Hematopoietic multipotent progenitor cell treated with erythropoietin and hydrocortisone succinate and interleukin-3 and kit ligand, for 6 days (in vitro differentiated cells): ENCODE measurements around the gene AKAP6.
A peak's percentile ranks its signal among the peaks of the same experiment; 100 is the strongest.

ENCODE experiments used
- DNase-seq: peaks from one replicate; pipeline ENCODE4 v3.0.0-alpha.2; 2015

The AKAP6 gene

DNA sequence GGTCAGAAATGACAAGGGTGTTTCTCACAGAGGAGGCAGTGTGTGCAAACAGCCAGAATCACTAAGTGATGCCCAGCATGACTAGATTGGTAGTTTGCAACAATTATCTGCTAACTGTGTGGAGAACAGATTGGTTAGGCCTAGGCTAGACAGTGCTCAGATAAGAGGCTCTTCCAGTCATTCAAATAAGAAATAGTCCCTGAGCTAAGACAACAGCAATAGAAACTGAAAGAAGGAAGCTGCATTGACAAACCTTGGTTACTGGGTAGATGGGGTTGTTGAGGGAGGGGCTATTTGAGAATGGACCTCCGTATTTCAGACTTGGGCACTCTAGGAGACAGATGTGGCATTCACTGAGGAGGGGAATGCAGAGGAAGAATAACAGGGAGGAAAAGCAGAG lies 354.6 kb downstream of the AKAP6 start:
- no peak for DNase-seq

DNA sequence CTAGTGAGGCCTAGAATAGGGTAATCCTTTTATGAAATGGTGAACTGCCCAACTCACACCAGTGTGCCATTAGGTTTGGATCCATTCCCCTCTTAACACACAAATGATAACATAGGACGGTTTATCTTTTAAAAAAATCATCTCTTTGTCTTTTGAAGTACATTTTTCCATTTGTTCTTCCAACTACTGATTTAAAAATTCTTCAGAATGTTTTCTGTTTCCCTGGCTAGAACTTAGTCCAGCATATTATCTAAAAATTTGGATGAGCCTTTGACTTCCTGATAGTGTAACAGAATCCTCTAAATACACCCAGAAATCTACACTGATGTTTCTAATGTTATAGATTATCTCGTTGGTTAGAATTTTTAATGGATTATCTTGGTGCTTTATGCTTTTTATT lies 359.8 kb downstream of the AKAP6 start:
- DNase-seq = no peak

DNA sequence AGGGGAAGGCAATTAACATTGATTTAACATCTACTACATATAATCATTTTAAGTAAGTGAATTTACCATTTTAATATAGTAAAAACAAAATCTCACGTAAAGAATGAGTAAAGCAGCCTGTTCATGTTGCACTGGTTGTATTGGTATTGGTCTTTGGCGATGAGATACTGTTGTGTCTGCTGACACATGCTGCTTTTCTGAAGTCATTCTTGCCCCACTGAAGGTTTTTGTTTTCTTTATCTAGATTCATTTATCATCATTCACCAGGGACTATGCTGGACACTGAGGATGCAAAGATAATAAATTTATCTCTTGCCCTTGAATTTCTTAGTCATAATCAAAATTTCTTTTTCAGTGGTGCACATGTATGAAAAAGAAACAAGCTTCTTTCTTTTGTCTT lies 363.3 kb downstream of the AKAP6 start:
- DNase-seq = no peak

DNA sequence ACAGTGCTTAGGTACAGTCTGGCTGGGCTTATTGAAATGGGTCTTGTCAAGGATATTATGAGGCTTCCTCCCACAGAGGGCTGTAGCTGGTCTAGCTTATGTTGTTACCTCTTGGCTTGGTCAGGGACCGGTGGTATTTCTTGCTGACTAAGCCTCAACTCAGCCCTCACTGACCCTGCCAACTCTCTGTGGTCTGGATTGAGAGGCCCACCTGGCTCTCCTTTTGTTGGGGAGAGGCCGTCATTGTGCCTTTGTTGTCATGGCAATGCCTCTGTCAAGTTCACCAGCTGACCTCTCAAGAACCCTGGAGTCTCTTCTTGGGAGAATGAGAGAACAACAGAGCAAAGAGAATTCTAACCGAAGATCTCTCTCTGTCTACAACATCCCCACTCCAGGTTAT lies 364.0 kb downstream of the AKAP6 start:
- no peak for DNase-seq

DNA sequence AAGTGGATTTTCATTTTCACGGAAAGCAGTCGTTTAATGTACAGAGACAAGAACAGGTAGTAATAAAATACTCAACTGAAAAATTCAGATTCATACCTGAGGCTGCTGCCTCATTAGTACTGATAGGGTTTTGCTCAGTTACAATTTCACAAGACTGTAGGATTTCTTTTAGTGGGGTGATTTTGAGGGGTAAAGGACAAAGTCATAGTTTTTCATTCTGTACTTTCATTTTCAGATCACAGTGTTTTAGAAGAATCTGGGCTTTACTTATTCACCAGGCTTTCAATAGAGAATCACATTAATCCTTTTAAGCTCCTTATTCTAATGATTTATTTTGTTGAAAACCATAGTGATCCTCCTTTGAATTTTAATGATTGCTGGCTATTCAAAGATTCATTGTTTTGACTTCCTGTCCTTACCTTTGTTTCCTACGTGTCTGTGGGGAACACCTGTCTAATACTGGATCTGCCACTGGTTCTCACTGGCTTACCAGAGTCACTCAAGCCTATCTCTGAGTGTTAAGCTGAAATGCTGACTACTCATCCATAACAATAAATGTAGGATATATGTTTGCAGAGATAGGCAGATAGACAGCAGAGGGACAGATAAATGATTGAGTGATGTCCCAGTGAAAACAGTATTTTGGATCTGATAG lies 365.8 kb downstream of the AKAP6 start:
- no peak for DNase-seq

DNA sequence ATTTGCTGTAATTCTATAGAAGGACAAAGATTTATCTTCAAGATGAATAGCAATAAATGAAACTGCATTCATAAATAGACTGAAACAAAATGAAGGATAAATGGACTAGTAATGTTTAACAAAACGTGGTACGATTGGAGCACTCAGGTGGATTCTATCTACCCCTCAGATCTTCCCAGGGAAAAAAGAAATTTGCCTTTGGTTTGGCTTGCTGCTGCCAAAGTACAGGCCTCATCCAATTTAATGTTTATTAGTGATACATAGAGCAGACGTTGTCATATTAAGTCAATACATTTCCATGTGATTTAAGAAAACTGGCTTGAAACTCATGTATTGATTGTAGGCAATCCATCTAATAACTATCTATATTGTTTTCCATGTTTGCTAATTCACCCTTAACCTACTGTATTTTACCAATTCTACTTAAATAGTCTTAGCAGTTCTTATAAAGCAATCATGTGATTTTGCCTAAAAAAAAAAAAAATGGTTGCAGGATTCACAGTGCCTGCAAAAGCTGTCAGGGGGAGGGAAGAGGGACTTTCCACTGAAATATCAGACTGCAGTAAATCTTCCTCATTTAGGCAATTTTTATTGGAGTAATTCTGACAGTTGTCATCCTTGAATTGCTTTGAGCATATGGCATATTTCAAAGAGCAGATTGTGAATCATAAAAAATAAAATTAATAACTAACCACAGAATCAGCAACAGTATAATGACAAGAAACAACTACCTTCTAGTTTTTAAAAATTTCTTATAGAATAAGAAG lies 367.4 kb downstream of the AKAP6 start:
- DNase-seq = no peak

DNA sequence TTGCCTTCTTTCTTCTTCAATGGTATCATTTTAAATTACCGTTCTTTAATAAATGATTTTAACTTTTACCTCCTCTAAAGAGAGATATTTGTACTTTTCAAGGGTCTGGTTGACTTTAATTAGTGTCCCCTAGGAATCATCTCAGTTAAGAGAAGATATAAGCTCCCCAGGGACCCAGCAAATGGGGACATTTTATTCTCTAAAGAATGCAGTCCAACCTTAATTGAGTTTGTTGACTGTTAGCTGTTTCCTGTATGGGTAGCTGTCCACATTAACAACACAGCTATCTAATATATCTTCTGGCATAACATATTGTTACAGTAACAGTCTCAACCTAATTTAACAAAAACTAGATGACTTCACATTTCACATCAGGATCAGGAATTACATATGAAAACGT lies 368.0 kb downstream of the AKAP6 start:
- no peak for DNase-seq

DNA sequence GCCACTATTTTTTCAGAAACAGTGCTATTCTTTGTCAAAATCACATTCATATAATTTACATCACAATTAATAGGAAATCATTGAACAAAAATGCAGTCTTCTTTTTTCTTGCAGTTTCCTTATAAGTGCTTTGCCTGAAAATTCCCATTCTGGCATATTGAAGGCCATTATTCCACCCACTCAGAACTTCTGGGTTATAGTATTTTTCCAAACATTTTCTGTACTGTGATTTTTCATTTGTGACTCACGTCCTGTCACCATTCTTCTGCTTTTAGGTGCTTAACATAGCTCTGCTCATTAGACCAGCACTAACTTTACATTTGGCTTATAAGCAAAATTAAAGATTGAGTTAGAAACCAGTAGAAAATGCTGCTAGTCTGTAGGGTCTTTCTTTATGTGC lies 368.6 kb downstream of the AKAP6 start:
- DNase-seq = no peak

DNA sequence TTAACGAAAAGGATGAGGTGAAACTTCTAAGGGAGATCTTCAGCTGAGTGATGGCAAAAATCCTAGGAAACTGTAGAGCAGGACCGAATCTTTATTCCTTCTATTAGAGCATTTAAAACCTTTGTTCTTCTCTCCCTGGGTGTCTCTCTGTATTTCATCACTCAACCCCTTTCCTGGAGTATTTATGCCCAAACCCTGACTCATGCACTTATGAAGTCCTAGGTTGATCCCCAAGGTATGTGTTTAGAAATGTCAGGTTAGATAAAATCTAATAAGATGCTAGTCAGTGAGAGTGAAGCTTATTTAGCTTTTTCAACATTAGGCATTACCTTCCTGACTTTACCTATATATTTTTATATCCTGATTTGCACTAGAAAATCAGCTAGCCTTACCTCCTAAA lies 369.7 kb downstream of the AKAP6 start:
- DNase-seq = no peak

DNA sequence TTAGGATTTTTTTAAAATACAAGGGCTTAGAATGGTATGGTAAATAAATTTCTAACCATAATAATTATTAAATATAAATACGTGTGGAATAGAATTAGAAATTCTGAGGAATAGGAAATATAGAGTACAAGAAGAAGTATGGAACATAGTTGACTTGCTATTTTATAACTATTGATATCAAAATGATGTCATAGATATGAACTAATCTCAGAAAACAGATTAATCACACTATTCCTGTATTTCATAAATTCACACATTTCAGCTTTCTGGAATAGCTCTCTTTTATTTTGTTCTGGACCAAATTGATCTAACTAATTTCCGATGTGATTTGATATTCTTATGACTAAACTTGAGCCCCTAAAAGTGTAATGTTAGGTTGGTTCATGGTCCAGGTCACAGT lies 372.4 kb downstream of the AKAP6 start:
- DNase-seq = no peak

DNA sequence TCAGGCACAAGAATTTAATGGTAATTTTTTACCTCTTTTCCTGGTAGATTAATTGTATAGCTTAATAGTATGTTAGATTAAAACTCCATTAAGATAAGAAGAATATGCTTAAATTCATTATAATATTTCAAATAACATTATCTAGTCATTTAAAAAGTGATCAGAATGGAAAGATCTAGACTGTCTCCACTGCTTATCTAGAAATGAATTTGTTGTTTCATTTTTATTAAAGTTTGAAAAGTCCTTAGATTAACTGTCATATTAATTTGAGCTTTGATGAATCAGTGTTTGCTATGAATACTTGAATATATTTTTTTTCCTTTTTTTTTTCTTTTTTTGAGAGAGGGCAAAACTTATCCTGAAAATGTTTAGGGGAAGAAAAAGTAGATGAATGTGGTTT lies 373.0 kb downstream of the AKAP6 start:
- DNase-seq = no peak

DNA sequence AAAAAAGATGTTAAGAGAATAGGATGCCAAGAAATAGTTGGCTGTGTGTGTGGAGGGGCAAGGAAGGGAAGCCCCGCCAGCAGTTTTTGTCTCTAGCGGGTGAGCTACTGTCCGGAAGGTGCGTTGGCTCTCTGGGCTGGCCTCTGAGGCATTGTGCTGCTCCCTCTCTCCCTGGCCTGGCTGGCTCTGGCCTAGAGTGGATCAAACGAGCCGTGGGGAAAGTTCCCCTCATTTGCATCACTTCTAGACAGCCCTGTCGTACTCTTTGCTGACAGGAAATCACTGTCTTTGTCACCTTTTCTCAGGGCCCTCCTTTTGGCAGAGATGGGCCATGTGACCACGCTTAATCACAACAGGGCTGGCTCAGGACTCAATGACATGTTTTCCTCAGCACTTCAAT lies 373.5 kb downstream of the AKAP6 start:
- DNase-seq = no peak

DNA sequence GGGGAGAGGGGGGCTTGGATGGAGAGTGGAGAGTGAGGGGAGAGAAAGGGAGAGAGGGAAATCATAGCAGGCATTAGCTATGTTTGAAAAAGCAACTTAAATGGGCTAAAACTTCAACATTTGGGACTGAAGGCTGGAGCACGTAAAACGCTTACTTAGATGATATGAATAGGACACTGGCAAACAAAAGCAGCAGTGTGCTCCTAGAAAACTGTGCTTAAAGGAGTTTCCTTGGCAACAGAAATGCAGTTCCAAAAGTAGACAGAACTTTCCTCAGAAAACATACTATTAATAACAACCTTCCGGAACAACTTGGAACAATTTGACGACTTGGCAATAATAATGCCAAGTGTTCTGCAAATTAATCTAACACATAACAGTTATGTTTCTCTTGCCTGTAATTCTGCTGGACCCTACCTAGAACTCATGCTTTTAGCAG lies 374.1 kb downstream of the AKAP6 start:
- no peak for DNase-seq

DNA sequence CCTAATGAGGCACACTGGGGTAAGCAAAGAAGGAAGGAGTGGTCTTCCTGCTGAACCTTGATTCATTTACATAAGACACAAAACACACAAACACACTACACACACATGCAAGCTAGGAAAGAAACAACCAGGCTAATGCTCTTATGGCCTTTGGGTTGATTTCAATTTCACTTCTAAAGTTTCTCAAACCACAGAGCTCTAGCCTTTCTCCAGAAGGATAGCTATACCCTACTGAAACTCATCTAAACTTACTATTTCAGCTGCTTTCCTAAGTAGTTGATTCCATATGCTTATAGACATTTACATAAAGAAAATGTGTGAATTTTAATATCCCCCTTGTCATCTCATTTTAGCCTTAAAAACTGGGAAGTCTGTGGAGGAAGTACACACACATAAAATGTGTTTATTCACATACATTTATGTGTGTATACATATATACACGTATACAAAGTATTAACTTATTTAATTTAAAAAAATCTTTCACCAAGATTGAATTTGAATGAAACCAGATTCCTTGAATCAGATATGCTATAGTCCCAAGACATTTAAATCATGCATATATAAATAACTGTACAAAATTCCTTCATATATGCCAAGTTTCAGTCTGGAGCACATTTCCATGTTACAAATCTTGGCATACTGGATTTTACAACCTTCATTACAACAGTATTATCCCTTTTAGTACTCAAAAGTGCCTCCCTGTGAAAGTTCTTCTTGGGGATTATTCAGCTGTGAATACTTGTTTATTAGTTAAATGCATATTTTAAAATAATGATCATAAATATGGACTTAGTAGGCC lies 377.8 kb downstream of the AKAP6 start:
- no peak for DNase-seq

DNA sequence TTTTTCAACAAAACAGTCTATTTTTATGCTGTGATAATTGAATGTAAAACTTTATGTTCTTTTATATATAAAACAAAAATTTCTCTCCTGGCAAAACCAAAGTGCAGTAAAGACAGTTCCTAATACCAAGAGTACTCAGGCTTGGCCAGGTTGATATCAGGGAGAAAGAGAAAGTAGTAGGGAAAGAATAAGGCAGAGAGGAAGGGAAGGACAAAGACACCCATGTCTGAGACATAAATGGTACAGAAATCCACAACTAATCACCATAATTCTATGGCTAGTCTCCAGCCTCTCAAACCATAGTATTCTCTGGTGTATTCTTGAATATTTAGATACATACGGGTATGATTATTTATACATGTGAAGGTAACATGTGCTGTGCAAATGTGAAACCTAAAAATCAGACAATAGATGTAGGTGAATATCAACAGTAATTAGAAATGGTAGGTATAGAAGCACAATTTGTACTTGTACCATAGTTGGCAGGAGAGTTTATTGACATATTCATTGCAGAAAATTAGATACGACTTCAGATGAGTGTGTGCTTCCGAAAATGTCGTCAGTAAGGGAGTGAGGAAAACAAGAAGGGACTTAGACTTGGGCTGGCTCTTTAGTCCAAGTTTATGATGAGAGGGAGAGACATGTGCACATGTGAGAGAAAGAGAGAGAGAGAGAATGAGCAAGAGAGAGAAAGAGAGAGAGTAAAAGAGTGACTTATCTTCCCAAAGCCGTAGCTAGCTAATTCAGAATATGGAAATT lies 378.8 kb downstream of the AKAP6 start:
- no peak for DNase-seq

DNA sequence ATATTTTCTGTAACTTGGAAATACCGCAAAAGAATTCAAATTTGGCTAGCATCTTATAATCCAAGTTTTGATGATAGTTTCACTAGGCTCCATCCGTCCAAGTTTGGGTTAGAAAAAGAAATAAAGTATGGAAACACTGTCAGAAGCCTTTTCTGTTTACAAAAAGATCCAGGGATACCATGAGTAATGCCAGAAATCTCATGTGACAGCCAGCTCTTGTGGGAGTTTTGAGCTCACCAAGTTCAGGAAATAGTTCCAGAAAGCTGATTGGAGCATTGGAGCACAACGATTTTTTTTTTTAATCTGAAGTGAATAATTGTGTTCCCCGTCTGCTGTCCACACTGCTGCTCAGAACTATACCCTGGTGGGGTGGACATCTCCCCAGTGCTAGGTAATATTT lies 379.9 kb downstream of the AKAP6 start:
- DNase-seq = no peak

DNA sequence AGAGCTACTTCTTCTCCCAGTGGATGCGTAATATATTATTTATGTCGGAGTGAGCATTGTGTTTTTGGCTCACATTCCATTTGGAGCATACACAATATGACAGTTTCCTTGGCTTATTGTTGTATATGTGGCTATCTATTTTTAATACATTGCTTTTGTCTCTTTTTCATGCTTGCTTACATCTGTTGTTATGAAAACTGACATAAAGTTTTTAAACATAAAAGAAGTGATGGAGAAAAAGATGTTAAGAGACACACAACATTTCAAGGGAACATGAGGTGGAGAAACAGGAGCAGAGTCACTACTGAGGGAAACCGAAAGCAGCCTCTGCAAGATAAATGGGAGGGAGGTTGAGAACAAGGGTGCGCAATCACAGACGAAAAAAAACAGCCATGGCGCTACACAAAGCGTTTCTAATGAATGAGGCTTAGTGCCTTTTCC lies 381.2 kb downstream of the AKAP6 start:
- DNase-seq = no peak

DNA sequence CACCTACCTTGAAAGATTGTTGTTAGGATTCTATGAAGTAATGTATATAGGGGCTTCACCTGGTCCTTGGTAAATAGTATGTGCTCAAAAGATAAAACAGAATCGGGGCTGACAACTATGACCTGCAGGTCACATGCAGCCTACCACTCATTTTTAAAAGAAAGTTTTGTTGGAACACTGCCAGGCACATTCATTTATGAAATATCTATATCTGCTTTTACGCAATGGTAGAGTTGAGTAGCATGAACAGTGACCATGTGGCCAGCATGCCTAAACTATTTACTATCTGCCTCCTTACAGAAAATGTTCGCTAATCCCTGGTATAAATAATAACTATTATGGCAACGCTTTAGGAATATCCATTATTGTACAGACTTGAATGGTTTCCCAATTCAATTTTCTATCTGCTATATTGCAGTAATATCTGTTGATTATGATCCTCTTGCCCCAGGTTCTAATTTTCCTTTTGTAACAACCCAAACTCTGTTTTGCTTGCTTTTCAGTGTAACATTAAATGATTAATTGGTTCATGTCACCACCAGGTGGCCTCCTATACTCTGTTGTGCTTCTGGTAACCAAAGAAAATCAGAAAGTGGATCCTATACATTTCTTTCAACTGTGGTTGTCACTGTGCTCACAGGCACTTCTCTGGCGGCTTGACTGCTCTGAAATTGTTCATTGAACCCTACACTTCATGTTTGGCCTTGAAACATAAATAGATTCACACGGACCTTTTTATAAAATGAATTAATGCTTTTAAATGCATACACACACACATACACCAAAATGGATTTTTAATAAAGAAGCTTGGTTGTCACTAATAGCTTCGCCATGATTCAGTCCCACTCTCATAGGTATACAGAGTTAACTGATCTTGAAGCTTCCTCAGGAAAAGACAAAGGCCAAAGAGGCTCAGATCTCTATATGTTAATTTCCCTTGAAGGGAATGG lies 381.9 kb downstream of the AKAP6 start:
- DNase-seq = peak; percentile 69

DNA sequence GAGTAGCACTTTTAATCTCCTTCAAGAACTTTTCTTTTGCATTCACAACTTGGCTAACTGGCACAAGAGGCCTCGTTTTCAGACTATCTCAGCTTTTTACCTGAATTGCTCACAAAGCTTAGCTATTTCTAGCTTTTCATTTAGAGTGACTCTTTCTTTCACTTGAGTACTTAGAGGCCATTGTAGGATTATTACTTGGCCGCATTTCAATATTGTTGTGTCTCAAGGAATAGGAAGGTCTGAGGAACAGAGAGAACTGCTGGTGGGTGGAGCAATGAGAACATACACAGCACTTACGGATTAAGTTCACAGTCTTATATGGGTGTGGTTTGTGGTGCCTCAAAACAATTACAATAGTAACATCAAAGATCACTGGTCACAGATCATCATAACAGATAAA lies 384.8 kb downstream of the AKAP6 start:
- no peak for DNase-seq

DNA sequence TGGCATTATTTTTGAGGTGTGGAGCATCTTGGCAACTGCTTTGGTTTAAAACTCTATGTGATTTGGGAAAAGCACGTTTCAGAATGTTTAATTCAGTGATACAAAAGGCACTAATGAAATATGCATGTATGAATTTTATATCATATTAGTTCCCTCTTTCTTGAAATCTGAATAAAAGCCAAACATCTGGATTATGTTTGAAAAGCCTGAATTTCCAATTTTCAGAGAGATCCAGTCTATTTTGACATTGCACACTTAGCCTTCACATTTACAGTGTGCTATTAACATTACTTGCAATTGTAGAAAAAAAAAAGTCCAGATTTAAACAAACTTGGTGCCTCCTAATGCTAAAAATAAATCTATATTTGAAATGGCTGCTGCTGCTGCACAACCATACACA lies 390.5 kb downstream of the AKAP6 start:
- DNase-seq = no peak

DNA sequence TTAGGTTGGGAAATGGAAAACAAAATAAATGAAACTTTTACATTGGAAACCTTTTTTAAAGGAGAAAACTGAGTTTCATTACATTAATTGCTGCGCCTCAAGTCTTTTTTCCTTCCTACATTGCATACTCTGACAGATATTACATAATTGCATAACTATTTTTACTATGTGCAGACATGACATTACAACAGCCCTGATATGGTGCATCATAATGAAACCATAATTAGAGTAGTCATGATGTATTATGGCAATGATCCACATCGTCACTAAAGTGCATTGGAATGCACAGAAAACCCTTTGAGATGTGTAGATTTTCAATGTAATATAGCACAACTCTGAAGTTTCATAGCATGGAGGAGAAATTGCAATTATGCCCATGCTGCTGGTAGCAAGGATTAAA lies 391.8 kb downstream of the AKAP6 start:
- DNase-seq = no peak

DNA sequence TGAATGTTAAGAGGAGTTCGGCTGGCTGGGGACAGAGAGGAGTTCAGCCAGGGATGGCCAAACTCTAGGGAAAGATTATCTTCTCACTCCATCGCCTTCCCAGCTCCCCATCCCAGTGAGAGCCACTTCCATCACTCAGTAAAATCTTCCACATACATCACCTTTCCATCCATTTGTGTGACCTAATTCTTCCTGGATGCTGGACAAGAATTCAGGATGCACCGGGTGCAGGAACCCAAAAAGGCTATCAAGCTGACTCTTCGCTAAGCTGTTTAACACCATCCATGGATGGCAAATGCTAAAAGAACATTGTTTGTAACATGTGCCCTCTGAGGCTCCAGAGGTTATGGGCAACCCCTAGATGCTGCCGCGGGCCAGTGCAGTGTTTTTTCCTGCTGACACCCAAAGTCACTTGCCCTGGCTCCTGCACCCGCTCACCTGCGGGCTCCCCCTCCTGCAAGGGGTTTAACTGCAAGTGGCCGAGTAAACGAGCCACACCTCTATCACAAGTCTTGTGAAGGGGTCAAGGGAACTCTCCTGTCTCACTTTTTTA lies 393.6 kb downstream of the AKAP6 start:
- DNase-seq = no peak
